Uterus (tissue), 2 donors: Measurements from ENCODE around the gene BCL11B.

Experiments
- POLR2A ChIP-seq, 2 donors: fragments of 450-650 bp; IDR thresholded peaks; one replicate each; pipeline ENCODE4 v1.6.1; 2016; ENCODE audit warnings: antibody characterized with exemption in 2 of 2, mild to moderate bottlenecking in 1 of 2, moderate library complexity in 1 of 2
- TF ChIP-seq, protein P1 (sequence below), 4 experiments: fragments of 200-600 bp in 2 of 4; fragments of 450-650 bp in 2 of 4; sonication (generic) in 2 of 4; IDR thresholded peaks; one replicate each; pipeline ENCODE4 v1.5.1; 2016 to 2019; ENCODE audit warnings: antibody characterized with exemption in 4 of 4, mild to moderate bottlenecking in 2 of 4, moderate library complexity in 1 of 4

DNA sequence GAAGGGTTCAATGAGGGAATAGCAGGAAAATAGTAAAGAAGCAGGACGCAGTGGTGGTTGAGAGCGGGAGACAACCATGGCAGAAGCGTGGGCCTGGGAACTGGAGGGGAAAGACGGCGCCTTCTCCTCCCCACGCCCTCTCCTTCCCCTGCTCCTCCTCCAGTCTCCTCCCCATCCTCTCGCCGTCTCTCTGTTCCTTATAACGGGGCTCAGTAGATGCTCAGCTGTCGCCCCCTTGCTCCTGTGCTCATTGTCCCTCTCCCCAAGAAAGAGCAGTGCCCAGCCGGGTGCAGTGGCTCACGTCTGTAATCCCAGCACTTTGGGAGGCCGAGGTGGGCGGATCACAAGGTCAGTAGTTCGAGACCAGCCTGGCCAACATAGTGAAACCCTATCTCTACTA is 142.0 kb downstream of the BCL11B start:
- TF ChIP-seq, protein P1, sequence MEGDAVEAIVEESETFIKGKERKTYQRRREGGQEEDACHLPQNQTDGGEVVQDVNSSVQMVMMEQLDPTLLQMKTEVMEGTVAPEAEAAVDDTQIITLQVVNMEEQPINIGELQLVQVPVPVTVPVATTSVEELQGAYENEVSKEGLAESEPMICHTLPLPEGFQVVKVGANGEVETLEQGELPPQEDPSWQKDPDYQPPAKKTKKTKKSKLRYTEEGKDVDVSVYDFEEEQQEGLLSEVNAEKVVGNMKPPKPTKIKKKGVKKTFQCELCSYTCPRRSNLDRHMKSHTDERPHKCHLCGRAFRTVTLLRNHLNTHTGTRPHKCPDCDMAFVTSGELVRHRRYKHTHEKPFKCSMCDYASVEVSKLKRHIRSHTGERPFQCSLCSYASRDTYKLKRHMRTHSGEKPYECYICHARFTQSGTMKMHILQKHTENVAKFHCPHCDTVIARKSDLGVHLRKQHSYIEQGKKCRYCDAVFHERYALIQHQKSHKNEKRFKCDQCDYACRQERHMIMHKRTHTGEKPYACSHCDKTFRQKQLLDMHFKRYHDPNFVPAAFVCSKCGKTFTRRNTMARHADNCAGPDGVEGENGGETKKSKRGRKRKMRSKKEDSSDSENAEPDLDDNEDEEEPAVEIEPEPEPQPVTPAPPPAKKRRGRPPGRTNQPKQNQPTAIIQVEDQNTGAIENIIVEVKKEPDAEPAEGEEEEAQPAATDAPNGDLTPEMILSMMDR (IDR thresholded peaks at IDR 0.05), result no peak
- TF ChIP-seq POLR2A (IDR thresholded peaks at IDR 0.05), result no peak
